Activated CD8-positive, alpha-beta T cell treated with anti-CD3 and anti-CD28 coated beads, Interleukin-2, amount 10 ng/mL, durations not matched to agents 7 days and 5 days (primary cell): Measurements from ENCODE around the gene LIN52. TPM values are rescaled to one million over a fixed set of nuclear protein-coding genes. Genes with fewer than 3 reads are reported as not detected.
"Not testable (repeated sequence)": the region's sequence is repeated elsewhere in the genome, so short reads cannot be mapped to it uniquely, and the experiment has no call there.

Experiments used
- ATAC-seq: fragments of 150-1000 bp; cut with Tn5 transposase; one replicate; pipeline ENCODE4 v1.10.0; 2021; ENCODE audit warnings: moderate library complexity
- CTCF ChIA-PET: fragments of 350-600 bp; sonication (Branson Sonifier 250); formaldehyde crosslinking; loops from one replicate; lab custom pipeline; 2021; ENCODE audit warnings: antibody characterized with exemption; lab: Charles Lee
- POLR2A ChIA-PET: fragments of 350-600 bp; sonication (Branson Sonifier 250); formaldehyde crosslinking; loops from one replicate; lab custom pipeline; 2021; ENCODE audit warnings: antibody characterized with exemption; lab: Charles Lee
- DNase-seq: peaks from one replicate; pipeline ENCODE4 v3.0.0-alpha.2; 2020
- H3K27ac Mint-ChIP-seq: one replicate; pipeline ENCODE4 v1.8.0; 2021; ENCODE audit warnings: mild to moderate bottlenecking, mixed read lengths
- H3K27me3 Mint-ChIP-seq: one replicate; pipeline ENCODE4 v1.8.0; 2021; ENCODE audit warnings: low read depth, mixed read lengths
- H3K36me3 Mint-ChIP-seq: one replicate; pipeline ENCODE4 v1.8.0; 2021; ENCODE audit warnings: low read depth, mixed read lengths
- H3K4me1 Mint-ChIP-seq: one replicate; pipeline ENCODE4 v1.8.0; 2021; ENCODE audit warnings: low read depth, mixed read lengths
- H3K4me3 Mint-ChIP-seq: one replicate; pipeline ENCODE4 v1.8.0; 2021; ENCODE audit warnings: mild to moderate bottlenecking, mixed read lengths
- H3K9me3 Mint-ChIP-seq: one replicate; pipeline ENCODE4 v1.8.0; 2022; ENCODE audit warnings: mixed read lengths; ENCODE audit not compliant: insufficient read depth
- total RNA-seq, 2 experiments: library from RNA; stranded (reverse); gene quantifications; one replicate each; pipeline ENCODE4 v1.2.3, GENCODE V29; 2021

The LIN52 gene
- total RNA-seq, 2 experiments from 2014 or later = 14.9 to 15.2 TPM

DNA sequence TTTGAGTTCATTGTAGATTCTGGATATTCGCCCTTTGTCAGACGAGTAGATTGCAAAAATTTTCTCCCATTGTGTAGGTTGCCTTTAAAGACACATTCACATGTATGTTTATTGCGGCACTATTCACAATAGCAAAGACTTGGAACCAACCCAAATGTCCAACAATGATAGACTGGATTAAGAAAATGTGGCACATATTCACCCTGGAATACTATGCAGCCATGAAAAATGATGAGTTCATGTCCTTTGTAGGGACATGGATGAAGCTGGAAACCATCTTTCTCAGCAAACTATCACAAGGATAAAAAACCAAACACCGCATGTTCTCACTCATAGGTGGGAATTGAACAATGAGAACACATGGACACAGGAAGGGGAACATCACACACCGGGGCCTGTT, 40.7 kb downstream of the LIN52 start:
- H3K27me3 Mint-ChIP-seq, POLR2A ChIA-PET, H3K4me3 Mint-ChIP-seq, H3K27ac Mint-ChIP-seq, ATAC-seq, DNase-seq, H3K4me1 Mint-ChIP-seq, H3K9me3 Mint-ChIP-seq, CTCF ChIA-PET: not testable (repeated sequence)
- peaks cover 22% of the 10 kb centered on the region for H3K36me3 Mint-ChIP-seq

DNA sequence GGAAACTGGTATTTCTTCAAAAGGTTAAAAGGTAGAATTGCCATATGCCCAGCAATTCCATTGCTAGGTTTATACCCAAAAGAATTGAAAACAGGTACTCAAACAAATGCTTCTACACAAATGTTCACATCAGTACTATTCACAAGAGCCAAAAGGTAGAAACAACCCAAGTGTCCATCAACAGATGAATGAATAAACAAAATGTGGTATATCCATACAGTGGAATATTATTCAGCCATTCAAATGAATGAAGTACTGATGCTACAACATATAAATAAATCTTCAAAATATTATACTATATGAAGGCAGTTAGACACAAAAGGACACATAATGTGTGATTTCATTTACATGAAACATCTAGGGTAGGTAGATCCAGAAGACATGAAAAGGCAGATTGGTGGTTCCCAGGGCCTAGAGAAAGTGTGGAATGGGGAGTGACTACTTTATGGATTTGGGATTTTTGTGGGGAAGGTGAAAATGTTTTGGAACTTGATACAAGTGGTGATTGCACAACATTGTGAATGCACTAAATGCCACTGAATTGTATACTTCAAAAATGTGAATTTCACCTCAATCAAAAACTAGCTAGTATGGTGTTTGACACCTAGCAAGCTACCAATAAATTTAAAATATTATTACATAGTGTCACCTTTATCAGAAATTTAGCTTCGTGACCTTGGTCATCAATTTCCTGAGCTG, 41.7 kb downstream of the LIN52 start:
- CTCF ChIA-PET = interaction anchor here (1.0 kb wide), 1 partner anchor 13 kb away, joined by 3 read pairs; no protein-coding TSS in a partner anchor
- Mint-ChIP-seq H3K27me3 (no peaks in the 10 kb centered on the region), H3K4me3 (no peak overlapping the region), H3K36me3 (peaks cover 16% of the 10 kb centered on the region), H3K27ac (no peak overlapping the region), H3K4me1 (no peaks in the 10 kb centered on the region), H3K9me3 (peaks cover 3% of the 10 kb centered on the region)
- POLR2A ChIA-PET = no interaction called here
- no peak for ATAC-seq
- no peak for DNase-seq

DNA sequence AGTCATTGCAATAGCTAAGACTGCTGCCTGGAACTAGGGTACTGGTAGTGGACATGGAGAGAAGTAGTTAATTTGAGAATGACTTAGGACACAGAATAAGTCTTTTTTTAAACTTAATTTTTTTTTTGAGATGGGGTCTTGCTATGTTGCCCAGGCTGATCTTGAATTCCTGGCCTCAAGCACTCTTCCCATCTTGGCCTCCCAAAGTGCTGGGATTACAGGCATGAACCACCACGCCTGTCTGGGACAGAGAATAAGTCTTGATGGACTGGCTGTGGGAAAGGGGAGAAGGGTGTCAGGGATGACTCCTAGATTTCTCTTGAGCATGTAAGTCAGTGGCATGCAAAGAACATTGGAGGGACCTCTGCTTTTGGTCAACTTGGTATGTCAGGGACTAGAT, 42.9 kb downstream of the LIN52 start:
- POLR2A ChIA-PET = no interaction called here

GRCh38 chr14:74133833-74134481, 49.2 kb downstream of the LIN52 start:
- CTCF ChIA-PET = interaction anchor here (1.1 to 1.6 kb wide), 2 partner anchors 12 to 22 kb away, joined by 3 to 4 read pairs; no protein-coding TSS in a partner anchor
- Mint-ChIP-seq H3K4me3 (no peak overlapping the region), H3K27me3 (no peaks in the 10 kb centered on the region), H3K36me3 (peaks cover 3% of the 10 kb centered on the region), H3K4me1 (peaks cover 20% of the 10 kb centered on the region), H3K27ac (peak overlapping the region; percentile 2), H3K9me3 (no peaks in the 10 kb centered on the region)
- POLR2A ChIA-PET = no interaction called here
- no peak for DNase-seq
- ATAC-seq = no peak

More for the DNA sequence above, 42.9 kb downstream of the LIN52 start:
- CTCF ChIA-PET = interaction anchor here (1.0 kb wide), 1 partner anchor 12 kb away, joined by 3 read pairs; no protein-coding TSS in a partner anchor
- Mint-ChIP-seq H3K4me1 (no peaks in the 10 kb centered on the region), H3K4me3 (no peak overlapping the region), H3K27me3 (no peaks in the 10 kb centered on the region), H3K36me3 (peaks cover 16% of the 10 kb centered on the region), H3K27ac (no peak overlapping the region), H3K9me3 (peaks cover 3% of the 10 kb centered on the region)
- DNase-seq (no peak), ATAC-seq (no peak)

DNA sequence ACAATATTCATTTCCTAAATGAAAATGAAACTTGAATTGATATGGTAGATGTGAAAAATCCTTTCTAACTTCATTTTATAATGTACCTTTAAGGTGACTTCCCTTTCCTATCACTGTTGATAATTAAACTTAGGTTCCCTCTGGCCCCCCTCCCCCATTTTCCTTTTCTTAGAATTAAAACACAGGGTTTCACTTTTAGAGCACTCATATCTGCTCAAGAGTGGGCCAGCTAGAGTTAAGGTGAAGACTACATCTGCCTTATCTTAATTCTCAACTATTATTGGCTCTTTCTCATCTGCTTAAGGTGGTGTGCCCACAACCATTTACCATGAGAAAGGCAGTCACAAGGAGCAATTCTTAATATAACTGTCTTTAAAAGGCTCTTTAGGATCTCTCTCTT, 49.7 kb downstream of the LIN52 start:
- no peaks in the 10 kb centered on the region for H3K9me3 Mint-ChIP-seq
- H3K27me3 Mint-ChIP-seq = no peaks in the 10 kb centered on the region
- H3K27ac Mint-ChIP-seq = peak overlapping the region; percentile 2
- no peak overlapping the region for H3K4me3 Mint-ChIP-seq
- DNase-seq = no peak
- CTCF ChIA-PET = interaction anchor here (1.6 kb wide), 1 partner anchor 11 kb away, joined by 4 read pairs; no protein-coding TSS in a partner anchor
- peaks cover 22% of the 10 kb centered on the region for H3K4me1 Mint-ChIP-seq
- no peak for ATAC-seq
- peaks cover 3% of the 10 kb centered on the region for H3K36me3 Mint-ChIP-seq
- POLR2A ChIA-PET = no interaction called here

DNA sequence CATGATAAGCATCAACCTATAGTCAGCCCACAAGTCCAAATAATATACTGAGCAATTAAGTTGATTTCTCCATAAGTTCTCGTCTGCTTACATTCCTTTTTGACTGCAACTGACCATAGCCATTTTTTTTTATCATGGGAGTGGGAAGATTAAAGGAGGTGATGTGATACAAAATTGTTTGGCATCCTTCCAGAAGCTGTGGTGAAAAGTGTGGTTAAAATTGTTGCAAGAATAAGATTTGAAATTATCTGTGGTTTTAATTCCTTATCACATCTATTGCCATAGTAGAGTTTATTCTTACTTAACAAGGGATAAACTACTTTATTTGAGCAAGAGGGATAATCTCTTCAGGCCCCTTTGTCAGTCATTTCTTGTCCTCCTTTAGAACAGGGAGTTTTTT, 50.7 kb downstream of the LIN52 start:
- H3K9me3 Mint-ChIP-seq = no peaks in the 10 kb centered on the region
- POLR2A ChIA-PET = no interaction called here
- H3K36me3 Mint-ChIP-seq = peaks cover 3% of the 10 kb centered on the region
- CTCF ChIA-PET = no interaction called here
- H3K27ac Mint-ChIP-seq = no peak overlapping the region
- no peaks in the 10 kb centered on the region for H3K27me3 Mint-ChIP-seq
- H3K4me3 Mint-ChIP-seq = no peak overlapping the region
- DNase-seq (no peak), ATAC-seq (no peak)
- H3K4me1 Mint-ChIP-seq = peaks cover 22% of the 10 kb centered on the region

DNA sequence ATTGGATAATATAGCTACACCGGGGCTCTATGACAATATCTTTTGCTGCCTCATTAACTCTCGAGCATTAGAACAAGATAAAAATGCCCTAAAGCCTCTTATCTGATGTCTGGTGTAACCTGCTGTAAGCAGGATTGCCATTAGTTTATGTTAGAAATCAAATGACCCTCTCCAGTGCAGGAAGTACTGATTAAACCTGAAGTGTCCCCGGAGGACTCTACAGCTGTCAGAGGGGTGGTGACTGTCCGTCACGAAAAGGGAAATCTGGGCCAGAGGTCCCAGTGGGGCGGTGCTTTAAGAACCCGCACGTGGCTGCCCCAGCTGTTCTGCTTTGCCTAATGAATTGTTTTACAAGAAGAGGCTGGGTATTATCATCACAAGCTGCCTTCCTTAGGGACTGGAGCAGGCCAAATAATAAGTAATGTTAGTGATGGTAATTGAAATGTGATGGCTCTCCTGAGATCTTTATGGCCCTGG, 55.7 kb downstream of the LIN52 start:
- H3K4me1 Mint-ChIP-seq = peaks cover 15% of the 10 kb centered on the region
- ChIA-PET CTCF (interaction anchor here (1.1 to 1.5 kb wide), 4 partner anchors 9 to 78 kb away, joined by 3 to 5 read pairs (median 3); no protein-coding TSS in a partner anchor), POLR2A (interaction anchor here (0.7 to 1.2 kb wide), 2 partner anchors 52 to 111 kb away, joined by 3 to 4 read pairs; no protein-coding TSS in a partner anchor)
- no peak for DNase-seq
- no peak for ATAC-seq
- H3K27ac Mint-ChIP-seq = no peak overlapping the region
- H3K27me3 Mint-ChIP-seq = no peaks in the 10 kb centered on the region
- H3K4me3 Mint-ChIP-seq = no peak overlapping the region
- peaks cover 6% of the 10 kb centered on the region for H3K36me3 Mint-ChIP-seq
- H3K9me3 Mint-ChIP-seq = no peaks in the 10 kb centered on the region

GRCh38 chr14:74141703-74142102, 56.9 kb downstream of the LIN52 start:
- DNase-seq = no peak
- Mint-ChIP-seq H3K27ac (no peak overlapping the region), H3K4me1 (peaks cover 12% of the 10 kb centered on the region), H3K4me3 (no peak overlapping the region), H3K9me3 (no peaks in the 10 kb centered on the region), H3K36me3 (peaks cover 8% of the 10 kb centered on the region), H3K27me3 (no peaks in the 10 kb centered on the region)
- POLR2A ChIA-PET = no interaction called here
- ATAC-seq = no peak
- CTCF ChIA-PET = interaction anchor here (1.1 kb wide), 1 partner anchor 10 kb away, joined by 3 read pairs; no protein-coding TSS in a partner anchor

GRCh38 chr14:74142523-74142922, 57.8 kb downstream of the LIN52 start:
- DNase-seq = no peak
- Mint-ChIP-seq H3K27me3 (no peaks in the 10 kb centered on the region), H3K9me3 (no peaks in the 10 kb centered on the region), H3K4me3 (no peak overlapping the region), H3K4me1 (peaks cover 12% of the 10 kb centered on the region), H3K27ac (no peak overlapping the region), H3K36me3 (peaks cover 8% of the 10 kb centered on the region)
- ATAC-seq = no peak
- POLR2A ChIA-PET = no interaction called here
- CTCF ChIA-PET = interaction anchor here (1.1 kb wide), 1 partner anchor 11 kb away, joined by 3 read pairs; no protein-coding TSS in a partner anchor

DNA sequence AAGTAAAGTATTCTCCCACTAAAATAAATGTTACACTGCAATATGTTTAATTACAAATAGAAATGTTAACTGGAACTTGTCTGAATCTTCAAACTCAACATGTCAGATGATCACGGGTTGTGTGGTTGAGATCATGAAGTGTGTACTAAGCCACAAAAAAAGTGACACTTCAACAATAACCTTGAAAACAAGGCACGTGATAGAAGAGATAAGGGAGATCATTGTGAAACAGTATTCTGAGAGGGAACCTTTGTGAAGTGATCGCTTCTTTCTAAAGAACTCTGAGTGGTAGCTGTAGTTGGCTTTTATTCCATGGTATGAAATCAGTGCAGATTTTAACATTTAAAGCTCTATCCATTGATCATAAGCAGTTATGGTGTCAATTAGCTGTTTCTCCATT, 60.0 kb downstream of the LIN52 start:
- CTCF ChIA-PET = interaction anchor here (1.5 kb wide), 1 partner anchor 13 kb away, joined by 3 read pairs; no protein-coding TSS in a partner anchor
- POLR2A ChIA-PET = no interaction called here
- Mint-ChIP-seq H3K36me3 (peaks cover 8% of the 10 kb centered on the region), H3K4me3 (no peak overlapping the region), H3K27ac (no peak overlapping the region), H3K27me3 (no peaks in the 10 kb centered on the region), H3K4me1 (peaks cover 10% of the 10 kb centered on the region), H3K9me3 (no peaks in the 10 kb centered on the region)
- ATAC-seq = no peak
- no peak for DNase-seq

- POLR2A ChIA-PET = no interaction called here
- no peak for DNase-seq
These were observed 62.8 kb downstream of the LIN52 start for GRCh38 chr14:74147571-74147970.

DNA sequence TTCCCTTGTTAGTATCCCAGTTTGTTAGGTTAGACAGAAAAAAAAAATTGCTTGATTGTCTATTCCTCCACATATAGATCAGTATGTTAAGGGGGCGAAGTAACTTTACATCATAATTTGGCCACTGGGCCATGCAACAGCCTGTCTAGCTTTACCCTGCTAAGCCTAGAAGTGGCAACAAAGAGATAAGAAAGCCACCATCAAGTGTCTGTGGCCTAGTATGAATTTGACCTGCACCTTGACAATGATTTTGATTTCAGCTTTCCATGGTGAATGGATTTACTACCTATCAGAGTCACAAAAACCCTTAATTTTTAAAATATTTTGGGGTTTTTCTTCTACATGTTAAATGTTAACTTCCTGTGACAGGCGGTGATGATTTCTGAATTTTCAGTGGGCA, 63.9 kb downstream of the LIN52 start:
- DNase-seq (no peak), ATAC-seq (no peak)
- peaks cover 10% of the 10 kb centered on the region for H3K4me1 Mint-ChIP-seq
- peaks cover 8% of the 10 kb centered on the region for H3K36me3 Mint-ChIP-seq
- H3K9me3 Mint-ChIP-seq = no peaks in the 10 kb centered on the region
- H3K27me3 Mint-ChIP-seq = no peaks in the 10 kb centered on the region
- POLR2A ChIA-PET = no interaction called here
- no peak overlapping the region for H3K27ac Mint-ChIP-seq
- CTCF ChIA-PET = no interaction called here
- no peak overlapping the region for H3K4me3 Mint-ChIP-seq

More at GRCh38 chr14:74147571-74147970, 62.8 kb downstream of the LIN52 start:
- H3K36me3 Mint-ChIP-seq = peaks cover 8% of the 10 kb centered on the region
- no peak for ATAC-seq
- H3K4me3 Mint-ChIP-seq = no peak overlapping the region
- no peak overlapping the region for H3K27ac Mint-ChIP-seq
- no peaks in the 10 kb centered on the region for H3K9me3 Mint-ChIP-seq
- CTCF ChIA-PET = no interaction called here
- peaks cover 10% of the 10 kb centered on the region for H3K4me1 Mint-ChIP-seq
- H3K27me3 Mint-ChIP-seq = no peaks in the 10 kb centered on the region
